Pericardium fibroblast (primary cell): ENCODE data around the gene ZFP91. TPM values are rescaled to one million over a fixed set of nuclear protein-coding genes. Genes with fewer than 3 reads are reported as not detected.

Experiments
- total RNA-seq: library from RNA; depleted of rRNA; stranded (reverse); fragments of >200 nt; gene quantifications from 2 replicates; pipeline ENCODE4 v1.2.3, GENCODE V29; 2015

ZFP91 gene
- total RNA-seq, result 27.1 and 27.9 TPM in 2 replicates

GRCh38 chr11:58578635-58579191, at the start of gene ZFP91:
ZFP91 (plus strand) TSS chr11:58579063; CDS start chr11:58579282, 219 bp downstream.

GRCh38 chr11:58575377-58576020, 3.4 kb upstream of the ZFP91 start, which contains the start of gene LPXN:
LPXN (minus strand) TSS chr11:58575856; CDS start chr11:58575772, 84 bp downstream.

GRCh38 chr11:58622344-58622743, 43.5 kb downstream of the ZFP91 start, which contains the start of gene CNTF:
CNTF (plus strand) TSS chr11:58622665; CDS start chr11:58622753, 88 bp downstream.

Other genes starting within 250 kb of the ZFP91 start
- not detected in 2 replicates for gene OR5B17, start 220.0 kb upstream of the ZFP91 start, total RNA-seq
- not detected in 2 replicates for gene OR5B3, start 172.2 kb upstream of the ZFP91 start, total RNA-seq
- gene OR5B2, start 150.9 kb upstream of the ZFP91 start, total RNA-seq, result not detected in 2 replicates
- not detected in 2 replicates for gene OR5B12, start 136.8 kb upstream of the ZFP91 start, total RNA-seq
- gene OR5B21, start 71.0 kb upstream of the ZFP91 start, total RNA-seq, result not detected in 2 replicates
- 2.8 and 3.5 TPM in 2 replicates for gene LPXN, start 3.2 kb upstream of the ZFP91 start, total RNA-seq
- gene CNTF, start 43.6 kb downstream of the ZFP91 start, total RNA-seq, result 0.12 and 0.17 TPM in 2 replicates
- not detected in 2 replicates for gene GLYAT, start 152.9 kb downstream of the ZFP91 start, total RNA-seq